HUES48 (cell line): ENCODE results near the gene MAPK1IP1L.
"Not testable (repeated sequence)": the region's sequence is repeated elsewhere in the genome, so short reads cannot be mapped to it uniquely, and the experiment has no call there.

Source experiments
- H3K27ac ChIP-seq: one replicate; pipeline ENCODE4 v1.7.0; 2013; ENCODE audit warnings: low read depth, low read length, inconsistent platforms
- H3K27me3 ChIP-seq: 2 replicates; pipeline ENCODE4 v1.6.1; 2013; ENCODE audit warnings: mild to moderate bottlenecking, low read length; ENCODE audit not compliant: control insufficient read depth, insufficient read depth
- H3K36me3 ChIP-seq: 2 replicates; pipeline ENCODE4 v1.6.1; 2013; ENCODE audit warnings: low read length; ENCODE audit not compliant: control insufficient read depth, insufficient read depth
- H3K4me1 ChIP-seq: 2 replicates; pipeline ENCODE4 v1.6.1; 2013; ENCODE audit warnings: mild to moderate bottlenecking, low read length; ENCODE audit not compliant: control insufficient read depth, insufficient read depth
- H3K4me3 ChIP-seq: 2 replicates; pipeline ENCODE4 v1.5.1; 2013; ENCODE audit warnings: mild to moderate bottlenecking, low read depth, low read length
- H3K9ac ChIP-seq: 2 replicates; pipeline ENCODE4 v1.6.1; 2013; ENCODE audit warnings: mild to moderate bottlenecking, low read depth, low read length, moderate library complexity
- H3K9me3 ChIP-seq: 2 replicates; pipeline ENCODE4 v1.6.1; 2013; ENCODE audit warnings: low read length; ENCODE audit not compliant: control insufficient read depth, insufficient read depth

MAPK1IP1L gene

DNA sequence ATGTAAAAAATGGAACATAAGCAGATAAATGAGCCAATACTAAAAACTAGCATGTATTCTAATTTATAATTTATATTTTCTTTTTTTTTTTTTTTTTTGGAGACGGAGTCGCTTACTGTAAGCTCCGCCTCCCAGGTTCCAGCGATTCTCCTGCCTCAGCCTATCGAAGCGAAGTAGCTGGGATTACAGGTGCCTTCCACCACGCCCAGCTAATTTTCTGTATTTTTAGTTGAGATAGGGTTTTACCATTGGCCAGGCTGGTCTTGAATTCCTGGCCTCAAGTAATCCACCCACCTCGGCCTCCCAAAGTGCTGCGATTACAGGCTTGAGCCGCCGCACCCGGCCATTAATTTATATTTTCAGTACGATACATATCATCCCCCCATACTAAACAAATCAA lies 2.7 kb downstream of the MAPK1IP1L start:
- H3K4me3 ChIP-seq, result no peak overlapping the region
- H3K36me3 ChIP-seq, result peaks cover 41% of the 10 kb centered on the region
- no peaks in the 10 kb centered on the region for H3K9me3 ChIP-seq
- no peaks in the 10 kb centered on the region for H3K27me3 ChIP-seq
- H3K4me1 ChIP-seq, result peaks cover 14% of the 10 kb centered on the region
- no peak overlapping the region for H3K27ac ChIP-seq
- H3K9ac ChIP-seq, result no peak overlapping the region

DNA sequence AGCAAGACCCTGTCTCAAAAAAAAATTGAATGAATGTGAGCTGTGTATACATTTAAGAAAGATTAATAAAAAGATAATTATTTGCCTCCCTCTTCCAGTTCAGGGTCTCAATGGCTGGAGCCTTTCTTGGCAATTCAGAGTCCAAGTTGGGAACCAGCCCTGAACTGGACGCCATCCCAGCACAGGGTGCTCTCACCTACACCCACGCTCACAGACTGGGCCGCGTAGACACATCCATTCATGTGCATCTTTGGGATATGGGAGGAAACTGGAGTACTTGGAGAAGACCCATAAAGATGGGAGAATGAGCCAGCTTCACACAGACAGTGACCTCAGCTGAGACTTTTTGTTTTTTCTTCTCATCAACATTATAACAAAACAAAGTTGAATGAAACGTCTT lies 6.5 kb downstream of the MAPK1IP1L start:
- Histone ChIP-seq H3K36me3 (peaks cover 72% of the 10 kb centered on the region), H3K9me3 (no peaks in the 10 kb centered on the region), H3K9ac (no peak overlapping the region), H3K27me3 (no peaks in the 10 kb centered on the region), H3K27ac (no peak overlapping the region), H3K4me1 (peaks cover 11% of the 10 kb centered on the region), H3K4me3 (no peak overlapping the region)

GRCh38 chr14:55059333-55059732 lies 7.9 kb downstream of the MAPK1IP1L start:
- Histone ChIP-seq H3K36me3 (peaks cover 74% of the 10 kb centered on the region), H3K27ac (no peak overlapping the region)

GRCh38 chr14:55062517-55063351 lies 11.3 kb downstream of the MAPK1IP1L start:
- Histone ChIP-seq H3K36me3 (peaks cover 78% of the 10 kb centered on the region), H3K9me3 (no peaks in the 10 kb centered on the region), H3K4me1 (no peaks in the 10 kb centered on the region), H3K9ac (no peak overlapping the region), H3K27ac (no peak overlapping the region), H3K27me3 (no peaks in the 10 kb centered on the region), H3K4me3 (no peak overlapping the region)

More at GRCh38 chr14:55059333-55059732, 7.9 kb downstream of the MAPK1IP1L start:
- Histone ChIP-seq H3K4me3 (no peak overlapping the region), H3K9ac (no peak overlapping the region), H3K27me3 (no peaks in the 10 kb centered on the region), H3K4me1 (0 out of 2 replicates have a peak, but pooled peaks cover 2% of the 10 kb centered on the region), H3K9me3 (no peaks in the 10 kb centered on the region)

DNA sequence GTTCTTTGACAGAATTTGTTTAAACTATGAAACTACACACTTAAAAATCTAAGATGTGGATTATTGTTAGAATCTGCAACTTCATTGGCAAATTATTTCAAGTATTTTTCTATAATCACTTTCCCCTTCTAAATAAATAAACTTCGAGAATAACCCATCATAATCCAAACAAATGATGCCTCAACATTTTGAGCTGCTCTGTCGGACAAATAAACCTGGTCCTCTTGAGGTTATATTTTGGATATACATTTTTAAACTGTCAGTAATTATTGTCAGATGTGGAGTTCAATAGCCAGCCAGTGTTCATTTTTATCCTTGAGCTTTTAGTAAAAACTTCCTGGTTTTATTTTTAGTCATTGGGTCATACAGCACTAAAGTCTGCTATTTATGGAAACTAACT lies 13.4 kb downstream of the MAPK1IP1L start:
- H3K4me3 ChIP-seq, H3K4me1 ChIP-seq, H3K9ac ChIP-seq, H3K9me3 ChIP-seq, H3K27ac ChIP-seq, H3K27me3 ChIP-seq: not testable (repeated sequence)
- peaks cover 65% of the 10 kb centered on the region for H3K36me3 ChIP-seq

GRCh38 chr14:55065411-55065810 lies 14.0 kb downstream of the MAPK1IP1L start:
- Histone ChIP-seq H3K4me3 (no peak overlapping the region), H3K4me1 (no peaks in the 10 kb centered on the region), H3K27ac (no peak overlapping the region), H3K36me3 (peaks cover 64% of the 10 kb centered on the region), H3K9ac (no peak overlapping the region), H3K27me3 (no peaks in the 10 kb centered on the region), H3K9me3 (no peaks in the 10 kb centered on the region)

- Histone ChIP-seq H3K36me3 (peaks cover 56% of the 10 kb centered on the region), H3K4me1 (no peaks in the 10 kb centered on the region), H3K27ac (no peak overlapping the region), H3K4me3 (no peak overlapping the region), H3K9me3 (no peaks in the 10 kb centered on the region), H3K9ac (no peak overlapping the region), H3K27me3 (no peaks in the 10 kb centered on the region)
These were observed 14.8 kb downstream of the MAPK1IP1L start for GRCh38 chr14:55066223-55066622.

DNA sequence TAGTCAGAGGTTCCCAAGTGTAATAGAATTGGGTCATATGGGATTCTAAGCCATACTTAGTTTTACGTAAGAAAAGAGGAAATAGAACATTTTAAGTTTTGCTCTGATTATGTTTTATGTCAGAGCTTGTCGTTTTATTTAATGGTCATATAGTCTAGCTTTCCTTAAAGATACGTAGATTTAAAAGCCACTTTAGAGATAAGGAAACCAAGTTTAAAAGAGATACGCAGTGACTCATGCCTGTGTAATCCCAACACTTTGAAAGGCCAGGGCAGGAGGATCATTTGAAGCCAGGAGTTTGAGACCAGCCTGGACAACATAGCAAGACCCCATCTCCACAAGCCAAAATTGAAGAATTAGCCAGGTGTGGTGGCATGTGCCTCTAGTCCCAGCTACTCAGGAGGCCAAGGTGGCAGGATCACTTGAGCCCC lies 19.5 kb downstream of the MAPK1IP1L start:
- H3K27me3 ChIP-seq, result no peaks in the 10 kb centered on the region
- no peak overlapping the region for H3K27ac ChIP-seq
- H3K4me1 ChIP-seq, result 0 out of 2 replicates have a peak, but pooled peaks cover 5% of the 10 kb centered on the region
- H3K9me3 ChIP-seq, result no peaks in the 10 kb centered on the region
- H3K4me3 ChIP-seq, result no peak overlapping the region
- no peak overlapping the region for H3K9ac ChIP-seq
- peaks cover 9% of the 10 kb centered on the region for H3K36me3 ChIP-seq

DNA sequence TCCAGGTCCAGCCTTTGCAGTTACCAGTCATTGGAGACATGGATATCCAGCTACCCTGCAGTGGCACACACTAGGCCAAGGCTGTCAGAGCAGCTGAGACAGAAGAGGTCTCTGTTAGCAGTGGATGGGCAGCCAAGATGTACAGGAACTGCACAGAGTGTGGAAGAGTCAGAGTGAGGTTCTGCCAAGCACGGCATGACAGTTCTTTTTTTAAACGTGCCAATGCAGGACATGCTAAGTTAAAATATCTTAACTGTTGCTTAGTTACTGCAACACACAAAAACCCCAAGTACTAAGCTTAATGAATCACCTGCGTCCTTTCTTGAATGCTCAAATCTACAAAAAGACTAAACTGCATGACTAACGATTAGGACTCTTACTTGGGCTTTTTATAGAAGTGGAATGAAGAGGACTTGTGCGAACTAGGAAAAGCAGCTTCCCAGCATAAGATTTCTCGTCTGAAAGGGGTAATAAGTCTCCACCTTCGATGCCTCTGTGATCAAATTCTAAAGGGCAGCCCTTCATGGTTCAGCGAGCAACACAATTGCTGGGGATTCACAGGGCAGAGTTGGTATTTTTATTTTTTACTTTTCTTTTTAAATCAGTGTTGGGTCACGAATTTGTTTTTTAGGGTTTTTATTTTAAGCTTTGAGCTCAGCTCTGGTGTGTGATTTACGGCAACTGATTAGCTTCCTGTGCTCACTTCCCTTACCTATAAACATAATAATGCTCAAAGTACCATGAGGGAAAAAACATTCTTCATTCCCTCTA lies 20.6 kb downstream of the MAPK1IP1L start:
- H3K9ac ChIP-seq, result no peak overlapping the region
- 0 out of 2 replicates have a peak, but pooled peaks cover 5% of the 10 kb centered on the region for H3K4me1 ChIP-seq
- no peak overlapping the region for H3K4me3 ChIP-seq
- peaks cover 5% of the 10 kb centered on the region; the same call in 1 of the 2 replicates for H3K36me3 ChIP-seq
- no peaks in the 10 kb centered on the region for H3K9me3 ChIP-seq
- H3K27ac ChIP-seq, result no peak overlapping the region
- H3K27me3 ChIP-seq, result no peaks in the 10 kb centered on the region

GRCh38 chr14:55073856-55074255 lies 22.4 kb downstream of the MAPK1IP1L start:
- H3K27me3 ChIP-seq, result no peaks in the 10 kb centered on the region
- no peak overlapping the region for H3K27ac ChIP-seq
- H3K4me1 ChIP-seq, result 0 out of 2 replicates have a peak, but pooled peaks cover 5% of the 10 kb centered on the region
- H3K9ac ChIP-seq, result no peak overlapping the region
- peaks cover 5% of the 10 kb centered on the region; the same call in 1 of the 2 replicates for H3K36me3 ChIP-seq
- H3K9me3 ChIP-seq, result no peaks in the 10 kb centered on the region
- no peak overlapping the region for H3K4me3 ChIP-seq

DNA sequence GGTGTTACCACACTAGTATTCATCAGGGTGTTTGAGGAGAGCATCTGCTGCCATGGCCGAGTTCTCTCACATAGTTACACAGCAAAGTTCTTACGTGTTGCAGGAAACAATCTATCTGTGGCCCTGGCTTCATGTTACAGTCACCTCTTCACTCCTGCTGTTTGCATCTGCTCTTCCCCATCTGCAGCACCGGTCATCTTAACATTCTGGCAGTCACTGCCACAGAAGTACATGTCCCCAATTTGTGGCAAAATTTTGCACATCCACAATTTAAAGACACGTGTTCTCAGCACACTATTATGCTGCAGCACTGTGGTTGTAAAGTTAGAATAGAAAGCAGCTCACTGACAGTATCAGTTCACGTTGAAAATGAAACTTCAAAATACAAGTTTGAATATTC lies 23.2 kb downstream of the MAPK1IP1L start:
- Histone ChIP-seq H3K36me3 (peaks cover 3% of the 10 kb centered on the region; the same call in 1 of the 2 replicates), H3K4me1 (0 out of 2 replicates have a peak, but pooled peaks cover 5% of the 10 kb centered on the region), H3K9ac (no peak overlapping the region), H3K9me3 (no peaks in the 10 kb centered on the region), H3K27ac (no peak overlapping the region), H3K4me3 (no peak overlapping the region), H3K27me3 (no peaks in the 10 kb centered on the region)
